CD4-positive, alpha-beta T cell treated with Interleukin-10 for 1 hour (primary cell): ENCODE data around the gene BLOC1S3.

Experiments used
- DNase-seq: peaks from one replicate; pipeline ENCODE4 v3.0.0-alpha.2; 2020

BLOC1S3 gene, protein sequence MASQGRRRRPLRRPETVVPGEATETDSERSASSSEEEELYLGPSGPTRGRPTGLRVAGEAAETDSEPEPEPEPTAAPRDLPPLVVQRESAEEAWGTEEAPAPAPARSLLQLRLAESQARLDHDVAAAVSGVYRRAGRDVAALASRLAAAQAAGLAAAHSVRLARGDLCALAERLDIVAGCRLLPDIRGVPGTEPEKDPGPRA

DNA sequence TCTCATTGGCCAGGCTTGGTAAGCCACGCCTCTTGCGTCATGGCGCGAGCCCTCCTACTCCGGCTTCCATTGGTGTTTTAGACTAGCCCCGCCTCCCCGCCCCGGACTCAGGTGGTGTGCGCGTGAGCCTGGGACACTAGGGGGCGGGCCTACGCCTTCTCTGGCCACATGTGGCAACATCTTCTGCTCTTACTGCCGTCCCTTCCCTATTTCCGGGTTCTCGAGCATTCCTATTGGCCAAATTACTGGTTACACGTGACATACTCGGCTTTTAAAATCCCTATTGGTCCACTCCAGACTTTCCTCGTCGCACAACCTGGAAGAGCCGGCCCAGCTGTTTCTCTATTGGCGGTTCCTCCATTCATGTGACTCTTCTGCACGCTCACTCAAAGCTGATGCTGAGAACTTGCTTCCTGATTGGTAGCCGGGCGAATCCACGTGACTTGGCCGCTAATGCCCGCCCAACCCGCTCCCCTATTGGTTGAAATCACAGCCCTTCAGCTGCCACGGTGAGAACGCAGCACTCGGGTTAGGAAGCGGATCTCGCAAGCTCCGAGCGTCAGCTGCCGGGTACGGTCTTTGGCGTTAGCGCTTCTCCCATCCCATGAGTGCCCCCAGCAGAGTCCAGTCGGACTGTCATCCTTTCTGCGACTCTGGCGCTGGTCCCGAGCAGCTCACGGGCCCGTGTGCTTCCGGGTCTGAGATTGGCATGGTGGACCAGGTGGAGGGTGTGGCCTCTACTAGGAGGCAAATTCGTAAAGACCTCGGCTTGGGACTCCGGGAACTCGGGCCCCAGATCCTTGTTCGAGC is at the start of gene BLOC1S3:
TSS of gene BLOC1S3 (plus strand) at position 523 of the 810 bp plus-strand sequence. CDS start 513 bp downstream, outside the sequence.
- peak; percentile 100 for DNase-seq

DNA sequence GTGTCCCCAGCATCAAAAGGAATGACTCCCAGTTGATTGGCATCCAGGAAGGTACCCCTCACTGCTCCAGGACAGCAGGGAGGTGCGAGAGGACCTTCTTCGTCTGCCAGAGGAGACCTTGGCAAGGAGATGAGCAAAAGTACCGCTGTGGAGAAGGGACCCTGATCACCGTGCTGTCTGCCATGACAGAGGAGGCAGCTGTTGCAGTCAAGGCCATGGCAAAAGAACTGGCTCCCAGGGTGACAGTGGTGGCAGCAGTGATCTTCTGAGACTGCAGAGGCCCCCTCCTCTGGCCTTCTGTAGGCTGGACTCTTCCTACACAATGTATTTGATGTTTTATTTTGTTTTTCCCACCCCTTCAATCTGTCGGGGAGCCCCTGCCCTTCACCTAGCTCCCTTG is 49.8 kb upstream of the BLOC1S3 start:
- no peak for DNase-seq

DNA sequence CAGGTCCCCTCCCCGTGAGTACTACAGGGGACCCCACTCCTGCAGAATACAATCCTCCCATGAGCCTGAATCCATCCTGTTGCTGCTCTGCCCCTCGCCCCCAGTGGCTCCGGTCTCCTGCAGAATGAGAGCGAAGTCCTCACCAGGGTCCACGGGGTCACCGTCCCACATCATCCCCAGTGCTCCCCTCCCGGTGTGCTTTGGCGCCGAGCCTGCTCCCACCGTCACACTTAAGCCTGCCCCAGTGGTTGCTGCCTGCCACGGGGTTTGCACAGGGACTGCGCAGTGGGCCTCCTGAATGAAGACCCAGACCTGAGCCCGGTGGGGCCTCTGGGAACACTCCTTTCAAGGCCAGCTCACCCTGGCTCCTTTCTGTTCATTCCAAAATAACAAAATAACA is 48.3 kb upstream of the BLOC1S3 start:
- DNase-seq = no peak

DNA sequence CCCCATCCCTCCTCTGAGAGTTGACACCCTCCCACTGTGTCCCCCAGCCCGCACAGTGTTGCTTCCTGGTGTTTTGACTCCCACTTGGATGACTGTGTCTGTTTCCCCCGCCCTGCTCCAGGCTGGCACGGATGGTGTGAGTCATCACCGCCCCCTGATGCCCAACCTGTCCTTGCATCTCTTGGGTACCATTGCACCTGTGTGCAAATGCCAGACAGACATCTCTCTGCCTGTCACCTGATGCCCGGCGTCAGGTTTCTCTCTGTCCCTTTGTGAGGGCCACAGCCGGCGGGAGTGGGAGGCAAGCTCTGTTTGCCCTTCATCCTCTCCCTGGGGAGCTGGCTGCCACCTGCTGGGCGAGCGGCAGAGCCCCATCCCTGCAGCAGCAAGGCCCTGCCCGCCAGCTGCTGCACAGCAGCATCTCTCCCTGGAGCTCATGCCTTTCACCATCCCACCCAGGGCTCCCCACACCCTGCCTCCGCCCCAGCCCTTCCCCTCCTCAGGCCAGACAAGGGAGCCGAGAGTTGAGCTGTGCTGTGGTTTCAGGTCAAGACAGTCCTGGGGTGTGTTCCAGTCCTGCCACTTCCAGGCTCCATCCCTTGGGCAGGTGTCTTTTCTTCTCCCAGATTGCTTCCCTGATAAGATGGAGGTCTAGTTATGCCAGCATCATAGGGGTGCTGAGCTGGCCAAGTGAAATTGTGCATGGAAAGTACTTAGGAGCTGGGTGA is 47.5 kb upstream of the BLOC1S3 start:
- DNase-seq = no peak

DNA sequence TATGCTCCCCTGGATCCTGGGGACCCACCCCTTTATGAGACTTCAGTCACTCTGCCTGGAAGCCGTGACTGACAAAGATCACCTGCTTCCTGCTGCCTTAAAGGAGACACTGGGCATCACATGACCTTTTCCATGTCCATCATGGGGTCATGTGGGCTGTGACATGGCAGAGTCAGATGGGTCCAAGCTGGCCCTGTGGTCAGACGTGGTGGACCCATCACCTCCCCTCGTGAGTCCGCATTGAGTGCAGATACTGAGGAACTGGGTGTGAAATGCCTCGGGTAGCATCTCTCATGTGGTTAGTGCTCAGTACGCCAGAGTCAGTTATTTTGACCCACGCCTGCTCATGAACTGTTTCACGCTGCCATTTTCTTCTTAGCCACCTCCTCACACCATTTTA is 44.9 kb upstream of the BLOC1S3 start:
- DNase-seq = no peak

DNA sequence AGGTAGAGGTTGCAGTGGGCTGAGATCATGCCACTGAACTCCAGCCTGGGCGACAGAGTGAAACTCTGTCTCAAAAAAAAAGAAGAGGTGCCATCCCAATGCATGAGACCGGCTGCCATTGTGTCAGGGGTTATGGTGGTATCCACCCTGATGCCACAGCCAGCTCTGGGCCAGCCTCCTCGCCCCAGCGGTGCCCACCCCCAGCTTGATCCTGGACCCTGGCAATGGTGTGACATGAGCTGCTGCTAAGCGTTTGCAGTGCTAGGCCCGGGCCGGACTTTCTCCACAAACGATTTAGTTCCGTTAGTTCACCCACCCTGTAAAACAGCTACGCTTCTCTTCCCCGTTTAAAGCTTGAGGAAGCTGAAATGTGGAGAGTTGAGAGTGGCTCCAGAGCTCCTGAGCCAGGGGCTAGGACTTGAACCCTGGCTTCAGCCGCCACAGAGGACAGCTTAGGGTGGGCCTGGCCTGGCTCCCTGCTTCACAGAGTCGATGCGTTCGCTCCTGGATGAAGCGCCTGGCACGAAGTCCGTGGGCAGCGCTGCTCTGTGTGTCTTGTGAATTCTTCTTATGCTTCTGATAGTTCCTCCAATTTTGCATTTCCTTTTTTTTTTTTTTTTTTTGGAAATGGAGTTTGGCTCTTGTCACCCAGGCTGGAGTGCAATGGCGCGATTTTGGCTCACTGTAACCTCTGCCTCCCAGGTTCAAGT is 43.3 kb upstream of the BLOC1S3 start:
- no peak for DNase-seq

DNA sequence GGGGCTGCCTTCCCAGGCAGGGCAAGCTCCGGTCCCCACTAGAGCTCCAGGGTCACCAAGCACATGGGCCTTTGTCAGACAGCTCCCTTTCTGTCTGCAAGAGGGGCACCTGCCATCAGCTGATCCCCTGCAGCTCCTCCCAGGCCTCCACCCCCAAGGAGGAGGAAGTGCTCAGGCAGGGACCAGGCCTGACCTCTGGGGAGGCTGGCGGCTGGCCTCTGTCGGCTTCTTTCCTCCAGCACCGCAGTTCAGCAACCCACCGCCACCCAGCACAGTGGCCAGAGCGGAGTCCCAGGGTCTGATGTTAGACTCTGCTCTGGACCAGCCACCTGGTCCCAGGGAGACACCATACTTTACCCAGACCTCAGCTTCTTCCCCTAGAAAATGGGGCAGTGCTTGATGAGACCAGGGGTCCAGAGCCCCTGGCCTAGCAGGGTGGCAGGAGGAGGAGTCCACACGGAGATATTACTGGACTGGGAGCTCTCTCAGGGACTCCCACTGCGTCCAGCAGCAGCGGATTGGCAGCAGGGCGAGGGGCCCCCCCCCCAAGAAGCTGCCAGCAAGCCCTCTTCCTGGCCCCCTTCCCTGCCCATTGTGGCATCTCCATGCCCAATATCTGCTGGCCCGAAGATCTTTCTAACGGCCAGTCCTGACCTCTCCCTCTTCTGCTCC is 41.9 kb upstream of the BLOC1S3 start:
- DNase-seq = no peak

DNA sequence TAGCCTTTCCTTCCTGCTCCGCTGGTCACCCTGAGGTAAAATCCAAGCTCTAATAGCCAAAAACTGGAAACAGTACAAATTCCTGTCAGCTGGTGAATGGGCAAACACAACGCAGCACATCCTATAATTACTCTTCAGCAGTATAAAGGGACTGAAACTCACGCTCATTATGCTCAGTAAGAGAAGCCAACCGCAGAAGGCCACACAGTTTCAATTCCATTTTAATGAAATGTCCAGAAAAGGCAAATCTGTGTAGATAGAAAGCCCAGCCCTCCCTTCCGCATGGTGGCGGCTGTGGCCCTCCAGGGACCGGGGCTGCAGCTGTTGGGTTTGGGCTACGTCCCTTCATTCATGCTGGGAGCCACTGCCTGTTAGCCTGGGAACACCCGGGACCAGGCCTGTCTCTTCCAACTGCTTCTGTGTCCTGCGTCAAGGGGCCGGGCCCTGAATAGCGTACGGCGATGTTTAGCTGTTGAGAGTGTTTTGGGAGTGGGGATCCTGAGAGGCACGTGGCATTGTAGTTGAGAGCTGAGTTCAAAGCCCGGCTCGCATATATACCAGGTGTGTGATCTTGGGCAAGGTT is 41.3 kb upstream of the BLOC1S3 start:
- no peak for DNase-seq

DNA sequence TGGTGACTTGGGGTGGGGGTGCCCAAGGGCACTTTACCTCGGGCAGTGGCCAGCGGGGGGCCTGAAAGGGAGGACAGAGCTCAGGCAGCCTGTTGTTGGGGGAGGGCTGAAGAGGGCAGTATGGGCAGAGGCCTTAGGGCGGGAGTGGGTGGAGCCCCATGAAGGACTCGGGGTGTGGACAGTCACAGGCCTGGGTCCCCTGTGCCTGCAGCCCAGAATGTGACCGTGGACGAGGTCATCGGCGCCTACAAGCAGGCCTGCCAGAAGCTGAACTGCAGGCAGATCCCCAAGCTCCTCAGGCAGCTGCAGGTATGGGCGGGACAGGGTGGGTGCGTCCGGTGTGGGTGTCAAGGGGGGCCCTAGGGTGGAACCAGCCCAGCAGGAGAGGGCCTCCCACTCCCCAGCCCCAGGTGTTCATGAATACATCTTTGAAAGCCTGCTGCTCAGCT is 40.3 kb upstream of the BLOC1S3 start:
- no peak for DNase-seq

DNA sequence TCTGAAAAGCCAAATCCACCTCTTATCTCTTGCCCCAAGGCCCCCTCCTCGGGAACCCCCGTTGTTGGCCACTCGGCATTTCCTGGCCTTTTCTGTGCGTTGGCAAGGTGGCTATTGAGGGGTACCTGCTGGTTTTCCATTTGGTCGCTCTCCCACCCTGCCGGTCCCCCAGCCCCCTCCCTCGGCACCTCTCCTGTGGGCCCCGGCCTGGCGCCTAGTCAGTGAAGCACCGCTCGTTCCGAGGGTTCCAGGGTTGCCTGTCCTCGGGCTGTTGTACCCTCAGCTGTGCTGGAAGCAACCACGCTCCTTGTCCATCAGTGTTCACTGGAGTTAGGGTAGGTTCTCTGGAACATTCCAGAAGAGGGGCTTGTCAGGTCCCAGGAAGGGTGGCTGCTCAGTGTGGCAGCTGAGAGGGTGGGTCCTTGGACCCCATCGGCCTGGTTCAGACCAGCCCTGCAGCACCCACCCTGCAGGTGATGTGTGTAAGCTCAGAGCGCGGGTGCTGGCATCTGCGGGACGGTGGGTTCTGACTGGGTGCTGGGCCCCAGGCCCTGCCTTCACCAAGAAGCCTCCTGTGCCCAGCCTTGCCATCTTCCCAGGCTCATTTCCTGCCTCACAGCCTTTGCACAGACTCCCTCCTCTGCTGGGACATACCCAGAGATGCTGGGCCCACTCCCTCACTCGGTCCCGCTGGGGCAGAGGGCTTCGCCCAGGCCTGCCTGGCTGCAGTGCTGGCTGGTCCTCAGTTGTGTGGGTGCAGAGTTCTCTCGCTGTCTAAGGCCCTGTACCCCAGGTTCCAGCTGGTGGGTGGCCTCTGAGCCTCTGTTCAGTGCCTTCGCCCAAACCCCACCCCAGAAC is 39.1 kb upstream of the BLOC1S3 start:
- DNase-seq = no peak

DNA sequence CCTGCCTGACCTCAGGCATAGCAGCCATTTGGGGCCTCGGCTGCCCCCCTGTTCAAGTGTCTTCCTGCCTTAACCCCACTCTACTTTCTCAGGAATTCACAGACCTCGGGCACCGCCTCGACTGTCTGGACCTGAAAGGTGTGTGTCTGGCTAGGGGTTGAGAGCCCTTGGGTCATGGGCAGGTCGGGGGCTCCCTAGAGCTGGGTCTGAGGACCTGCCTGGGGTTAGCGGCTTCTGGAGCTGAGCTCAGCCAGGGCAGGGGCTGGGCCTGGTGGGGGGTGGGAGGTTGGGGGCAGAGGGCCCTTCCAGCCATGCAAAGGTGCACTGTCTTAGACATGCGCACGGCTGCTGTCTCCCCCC is 38.5 kb upstream of the BLOC1S3 start:
- no peak for DNase-seq

DNA sequence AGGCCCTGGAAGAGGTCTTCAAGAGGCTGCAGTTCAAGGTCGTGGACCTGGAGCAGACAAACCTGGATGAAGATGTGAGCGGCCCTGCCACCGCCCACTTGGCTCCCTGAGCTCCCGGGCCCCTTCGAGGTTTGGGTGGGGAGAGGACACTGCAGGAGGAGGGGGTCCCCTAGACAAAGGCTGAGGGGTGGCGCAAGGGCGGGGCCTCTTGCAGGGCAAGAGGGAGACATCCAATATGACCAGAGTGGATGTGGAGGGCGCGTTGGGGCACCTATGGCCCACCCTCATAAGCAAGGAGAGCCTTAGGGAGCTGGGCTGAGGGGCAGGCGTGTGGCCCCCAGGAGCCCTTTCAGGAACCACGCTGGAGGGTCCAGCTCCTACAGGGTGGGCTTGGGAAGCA is 38.1 kb upstream of the BLOC1S3 start:
- no peak for DNase-seq

DNA sequence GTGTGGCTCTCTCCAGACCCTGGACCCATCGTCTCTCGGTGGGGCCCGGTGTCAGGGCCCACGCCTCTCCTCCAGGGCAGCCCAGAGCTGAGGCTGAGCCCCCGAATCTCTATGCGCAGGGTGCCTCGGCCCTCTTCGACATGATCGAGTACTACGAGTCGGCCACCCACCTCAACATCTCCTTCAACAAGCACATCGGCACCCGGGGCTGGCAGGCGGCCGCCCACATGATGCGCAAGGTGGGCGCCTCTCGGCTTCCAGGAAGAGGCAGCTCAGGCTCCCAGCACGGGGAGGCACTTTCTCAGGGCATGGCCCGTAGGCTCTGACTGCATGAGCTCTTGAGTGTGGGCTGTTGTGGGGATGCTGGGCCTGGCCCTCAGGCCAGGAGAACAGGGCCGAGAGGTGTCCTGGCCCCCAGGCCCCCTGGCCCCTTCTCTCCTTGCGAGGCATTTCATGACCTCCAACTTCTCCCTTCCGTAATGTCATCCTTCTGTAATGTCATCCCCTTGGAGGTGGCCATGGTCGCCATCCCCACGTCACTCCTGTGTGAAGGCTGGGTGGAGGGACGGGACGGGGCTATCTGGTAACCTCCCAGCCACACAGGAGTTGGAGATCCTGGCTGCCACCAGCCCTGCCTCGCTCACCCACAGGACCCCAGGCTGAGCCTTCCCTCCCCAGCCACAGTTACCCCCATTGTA is 37.2 kb upstream of the BLOC1S3 start:
- no peak for DNase-seq

DNA sequence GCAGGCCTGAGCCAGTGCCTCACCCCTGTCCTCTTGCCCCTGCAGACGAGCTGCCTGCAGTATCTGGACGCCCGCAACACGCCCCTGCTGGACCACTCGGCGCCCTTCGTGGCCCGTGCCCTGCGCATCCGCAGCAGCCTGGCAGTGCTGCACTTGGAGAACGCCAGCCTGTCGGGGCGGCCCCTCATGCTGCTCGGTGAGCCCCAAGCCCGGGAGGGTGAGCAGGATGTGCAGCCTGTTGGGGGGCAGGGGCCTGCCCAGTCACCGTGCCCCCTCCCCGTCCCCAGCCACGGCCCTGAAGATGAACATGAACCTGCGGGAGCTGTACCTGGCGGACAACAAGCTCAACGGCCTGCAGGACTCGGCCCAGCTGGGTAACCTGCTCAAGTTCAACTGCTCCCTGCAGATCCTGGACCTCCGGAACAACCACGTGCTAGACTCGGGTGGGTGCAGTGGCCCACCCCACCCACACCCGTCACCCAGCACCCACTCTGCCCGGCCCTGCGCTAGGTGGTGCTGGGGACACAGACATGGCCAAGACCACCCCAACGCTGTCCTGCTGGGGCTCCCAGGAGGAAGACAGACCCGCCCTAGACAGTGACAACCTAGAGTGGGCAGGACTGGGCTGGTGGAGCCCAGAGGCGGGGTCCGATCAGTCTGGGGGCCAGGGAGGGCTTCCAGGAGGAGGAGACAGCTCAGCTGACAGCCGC is 36.4 kb upstream of the BLOC1S3 start:
- DNase-seq = no peak

DNA sequence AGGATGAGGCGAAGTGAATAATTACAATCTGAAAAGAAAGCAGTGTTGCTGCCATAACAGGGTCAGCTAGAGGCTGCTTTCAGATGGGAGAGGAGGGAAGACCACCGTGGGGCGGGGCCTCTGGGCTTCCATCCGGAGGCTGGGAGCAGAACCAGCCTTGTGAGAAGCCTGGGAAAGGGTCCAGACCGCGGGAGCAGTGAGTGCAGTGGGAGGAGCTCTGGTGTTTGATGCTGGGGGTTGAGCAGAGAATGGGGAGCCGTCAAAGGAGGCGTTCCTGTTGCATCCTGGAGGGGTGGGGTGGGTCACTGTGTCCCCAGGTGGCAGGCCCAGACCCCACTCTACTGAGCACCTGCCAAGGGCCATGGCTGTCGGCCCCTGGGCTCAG is 35.9 kb upstream of the BLOC1S3 start:
- no peak for DNase-seq

DNA sequence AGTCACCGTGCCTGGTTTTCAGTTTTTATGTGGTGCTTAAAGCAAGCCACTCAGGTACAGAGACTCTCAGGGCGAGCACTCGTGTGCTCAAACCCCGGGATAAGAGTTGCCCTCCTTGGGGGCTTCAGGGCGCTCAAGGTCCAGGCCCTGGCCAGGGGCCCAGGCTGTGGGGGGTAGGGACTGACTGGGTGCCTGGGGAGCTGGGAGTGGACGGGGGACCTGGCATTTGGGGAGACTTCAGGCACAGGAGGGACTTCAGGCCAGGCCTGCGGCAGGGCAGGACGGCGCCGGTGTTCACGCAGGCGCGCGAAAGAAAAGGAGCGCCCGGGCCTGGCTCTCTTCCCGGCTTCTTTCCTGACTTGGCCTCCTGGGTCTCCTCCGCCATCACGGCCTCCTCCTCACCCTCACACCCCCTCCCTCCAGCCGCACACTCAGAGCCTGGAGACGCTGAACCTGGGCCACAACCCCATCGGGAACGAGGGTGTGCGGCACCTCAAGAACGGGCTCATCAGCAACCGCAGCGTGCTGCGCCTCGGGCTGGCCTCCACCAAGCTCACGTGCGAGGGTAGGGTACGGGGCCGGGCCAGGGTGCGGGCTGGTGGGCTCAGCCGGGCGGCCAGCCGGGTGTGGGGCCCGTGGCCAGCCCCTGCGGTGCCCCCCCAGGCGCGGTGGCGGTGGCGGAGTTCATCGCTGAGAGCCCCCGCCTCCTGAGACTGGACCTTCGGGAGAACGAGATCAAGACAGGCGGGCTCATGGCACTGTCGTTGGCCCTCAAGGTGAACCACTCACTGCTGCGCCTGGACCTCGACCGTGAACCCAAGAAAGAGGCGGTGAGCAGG is 33.9 kb upstream of the BLOC1S3 start:
- no peak for DNase-seq

DNA sequence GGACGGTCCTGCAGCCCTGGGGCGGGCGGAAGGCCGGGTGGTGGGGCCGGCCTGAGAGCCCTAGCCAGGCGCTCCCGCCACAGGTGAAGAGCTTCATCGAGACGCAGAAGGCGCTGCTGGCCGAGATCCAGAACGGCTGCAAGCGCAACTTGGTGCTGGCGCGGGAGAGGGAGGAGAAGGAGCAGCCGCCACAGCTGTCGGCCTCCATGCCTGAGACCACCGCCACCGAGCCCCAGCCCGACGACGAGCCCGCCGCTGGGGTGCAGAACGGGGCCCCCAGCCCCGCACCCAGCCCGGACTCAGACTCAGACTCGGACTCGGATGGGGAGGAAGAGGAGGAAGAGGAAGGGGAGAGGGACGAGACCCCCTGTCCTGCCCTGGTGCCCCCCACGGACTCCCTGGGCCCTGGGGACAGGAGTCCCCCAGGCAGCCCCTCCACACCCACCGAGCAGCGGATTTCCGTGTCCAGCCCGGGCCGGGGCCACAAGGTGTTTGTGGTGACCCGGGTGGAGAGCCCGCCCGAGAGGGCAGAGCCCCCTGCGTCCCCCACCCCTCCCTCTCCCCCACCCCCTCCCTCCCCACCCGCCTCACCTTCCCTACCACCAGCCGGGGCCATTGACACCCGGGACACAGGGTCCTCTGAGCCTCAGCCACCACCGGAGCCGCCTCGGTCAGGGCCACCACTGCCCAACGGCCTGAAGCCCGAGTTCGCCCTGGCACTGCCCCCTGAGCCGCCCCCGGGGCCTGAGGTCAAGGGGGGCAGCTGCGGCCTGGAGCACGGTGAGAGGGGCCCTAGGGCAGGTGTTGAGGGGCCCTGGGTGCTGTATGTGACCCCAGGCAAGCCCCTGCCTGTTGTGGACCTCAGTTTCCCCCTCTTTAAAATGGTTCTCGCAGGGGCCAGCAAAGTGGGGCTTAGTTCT is 33.1 kb upstream of the BLOC1S3 start:
- DNase-seq = no peak

DNA sequence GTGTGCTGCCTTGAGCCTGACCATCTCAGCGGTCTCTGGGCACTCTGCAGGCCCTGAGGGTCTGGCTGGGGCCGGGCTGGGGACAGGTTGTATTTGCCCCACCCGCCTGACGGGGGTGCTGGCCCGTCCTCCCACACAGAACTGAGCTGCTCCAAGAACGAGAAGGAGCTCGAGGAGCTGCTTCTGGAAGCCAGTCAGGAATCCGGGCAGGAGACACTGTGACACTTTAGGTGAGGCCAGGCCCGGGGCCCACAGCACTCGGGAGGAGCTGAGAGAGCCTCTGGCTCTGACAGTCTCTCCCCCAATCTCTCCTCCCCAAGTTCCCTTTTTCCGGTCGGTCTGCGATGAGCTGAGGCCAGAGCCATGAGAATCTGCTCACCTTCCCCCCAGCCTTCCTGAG is 32.3 kb upstream of the BLOC1S3 start:
- DNase-seq = no peak
